ENCODE measurements around the gene CHGA.

Gene CHGA, protein sequence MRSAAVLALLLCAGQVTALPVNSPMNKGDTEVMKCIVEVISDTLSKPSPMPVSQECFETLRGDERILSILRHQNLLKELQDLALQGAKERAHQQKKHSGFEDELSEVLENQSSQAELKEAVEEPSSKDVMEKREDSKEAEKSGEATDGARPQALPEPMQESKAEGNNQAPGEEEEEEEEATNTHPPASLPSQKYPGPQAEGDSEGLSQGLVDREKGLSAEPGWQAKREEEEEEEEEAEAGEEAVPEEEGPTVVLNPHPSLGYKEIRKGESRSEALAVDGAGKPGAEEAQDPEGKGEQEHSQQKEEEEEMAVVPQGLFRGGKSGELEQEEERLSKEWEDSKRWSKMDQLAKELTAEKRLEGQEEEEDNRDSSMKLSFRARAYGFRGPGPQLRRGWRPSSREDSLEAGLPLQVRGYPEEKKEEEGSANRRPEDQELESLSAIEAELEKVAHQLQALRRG

DNA sequence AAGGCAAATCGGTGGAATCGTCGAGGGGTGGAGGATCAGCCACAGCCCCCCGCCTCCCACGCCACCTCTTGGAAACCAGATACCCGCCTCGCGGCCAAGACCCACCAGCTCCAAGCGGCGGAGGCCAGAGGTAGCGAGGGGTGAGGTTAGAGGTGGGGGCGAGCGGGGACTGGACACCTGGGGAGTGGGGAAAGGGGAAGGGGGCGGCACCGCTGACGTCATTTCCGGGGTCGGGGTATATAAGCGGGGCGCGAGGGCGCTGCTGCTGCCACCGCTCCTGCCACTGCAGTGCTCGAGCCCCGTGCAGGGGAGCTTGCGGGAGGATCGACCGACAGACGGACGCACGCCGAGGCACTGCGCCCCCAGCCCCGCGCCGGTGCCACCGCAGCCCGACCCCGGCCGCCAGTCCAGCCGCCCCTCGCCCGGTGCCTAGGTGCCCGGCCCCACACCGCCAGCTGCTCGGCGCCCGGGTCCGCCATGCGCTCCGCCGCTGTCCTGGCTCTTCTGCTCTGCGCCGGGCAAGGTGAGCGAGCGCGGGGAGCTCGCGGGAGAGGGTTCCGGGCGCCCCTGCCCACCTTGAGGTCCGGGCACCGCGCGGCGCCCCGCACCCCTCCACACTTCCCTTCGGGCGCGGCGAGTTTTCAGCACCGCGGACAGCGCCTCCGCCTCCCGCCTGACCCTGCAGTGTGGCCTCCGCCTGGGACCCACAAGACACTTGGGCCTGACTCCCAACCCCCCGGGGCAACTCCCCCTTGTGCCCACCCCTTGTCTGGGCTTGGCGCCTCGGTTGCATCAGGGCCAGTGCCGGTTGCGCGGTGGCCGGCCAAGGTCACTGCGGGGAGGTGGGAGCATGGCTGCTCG lies at the start of gene CHGA:
Gene CHGA, plus strand, starts transcription at position 268 of the 861 bp plus-strand sequence. Its CDS starts 210 bp downstream, at position 478.
- peak; percentile 69 for DNase-seq

DNA sequence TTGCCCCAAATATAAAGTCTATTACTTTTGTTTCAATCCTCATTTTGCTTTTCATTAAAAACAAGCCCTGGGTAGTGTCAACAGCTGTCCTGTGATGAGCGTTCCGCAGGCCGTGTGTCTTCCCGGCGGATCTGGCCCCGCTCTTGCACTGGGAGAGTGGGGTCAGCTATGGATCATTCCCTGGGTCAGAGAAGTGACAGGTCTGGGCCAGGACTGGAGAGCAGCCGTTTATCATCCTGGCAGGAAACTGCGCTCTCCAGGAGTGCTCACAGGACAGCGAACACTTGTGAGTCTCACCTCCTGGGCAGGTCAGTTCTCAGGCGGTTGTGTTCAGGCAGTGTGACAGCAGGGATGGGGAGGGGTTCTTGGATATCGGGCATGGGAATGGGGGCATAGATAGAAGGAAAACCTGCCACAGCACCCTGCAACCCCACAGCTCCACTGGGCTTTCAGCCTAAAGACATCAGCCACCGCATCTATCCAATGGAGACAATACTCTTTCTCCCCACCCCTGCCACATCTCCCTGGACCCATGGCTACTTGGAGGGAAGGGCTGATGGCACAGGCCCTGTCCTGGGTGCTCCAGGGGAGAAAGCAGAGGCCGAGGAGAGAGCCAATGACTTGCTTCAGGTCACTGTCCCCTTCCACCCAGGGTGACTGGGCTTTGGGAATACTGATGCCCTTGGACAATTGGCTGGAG lies 47.8 kb upstream of the CHGA start:
- no peak for DNase-seq

DNA sequence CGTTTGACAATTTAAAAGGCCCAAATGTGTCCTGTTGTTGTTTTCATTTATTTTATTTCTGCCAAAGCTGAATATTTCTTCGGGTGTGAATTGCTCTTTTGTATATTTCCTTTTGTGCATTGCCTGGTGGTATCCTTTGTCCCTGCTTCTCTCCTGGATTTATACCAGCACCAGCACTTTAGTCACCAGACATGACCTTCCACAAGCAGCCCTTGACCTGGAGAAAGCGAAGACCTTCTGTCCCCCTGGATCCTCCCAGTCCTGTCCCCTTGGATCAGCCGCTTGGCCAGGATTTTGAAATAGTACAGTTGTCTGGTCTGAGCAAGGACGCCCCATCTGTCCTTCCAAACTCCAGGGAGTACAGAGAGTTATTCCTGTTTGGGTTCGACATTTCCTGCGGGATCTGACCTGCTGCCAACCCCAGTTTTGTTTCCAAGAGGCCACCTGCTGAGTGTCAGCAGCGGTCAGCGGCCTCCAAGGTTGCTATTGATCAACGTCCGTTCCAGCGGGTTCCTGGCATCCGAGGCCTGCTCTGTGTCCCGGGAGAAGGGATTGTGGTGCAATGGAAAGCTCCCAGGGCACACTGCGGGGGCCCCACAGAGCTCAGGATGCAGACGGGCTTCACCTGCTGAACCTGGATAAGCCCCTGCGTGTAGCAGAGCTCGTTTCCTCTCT lies 45.1 kb upstream of the CHGA start:
- DNase-seq, result no peak

DNA sequence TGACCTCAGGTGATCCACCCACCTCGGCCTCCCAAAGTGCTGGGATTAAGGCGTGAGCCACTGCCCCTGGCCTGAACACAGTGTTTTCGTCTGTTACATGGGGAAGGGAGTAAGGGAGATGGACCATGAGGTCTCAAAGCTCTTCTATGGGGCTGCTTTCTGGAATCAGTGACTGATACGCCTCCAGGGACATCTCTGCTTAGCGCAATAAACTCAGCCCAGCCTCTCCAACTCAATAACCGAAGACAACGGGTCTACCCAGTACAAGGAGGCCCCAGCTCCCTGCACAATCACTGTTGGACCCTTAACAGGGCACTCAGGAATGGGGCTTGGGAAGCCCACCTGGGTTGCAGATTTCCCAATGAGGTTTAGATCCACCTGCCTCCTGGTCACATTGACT lies 42.6 kb upstream of the CHGA start:
- no peak for DNase-seq

DNA sequence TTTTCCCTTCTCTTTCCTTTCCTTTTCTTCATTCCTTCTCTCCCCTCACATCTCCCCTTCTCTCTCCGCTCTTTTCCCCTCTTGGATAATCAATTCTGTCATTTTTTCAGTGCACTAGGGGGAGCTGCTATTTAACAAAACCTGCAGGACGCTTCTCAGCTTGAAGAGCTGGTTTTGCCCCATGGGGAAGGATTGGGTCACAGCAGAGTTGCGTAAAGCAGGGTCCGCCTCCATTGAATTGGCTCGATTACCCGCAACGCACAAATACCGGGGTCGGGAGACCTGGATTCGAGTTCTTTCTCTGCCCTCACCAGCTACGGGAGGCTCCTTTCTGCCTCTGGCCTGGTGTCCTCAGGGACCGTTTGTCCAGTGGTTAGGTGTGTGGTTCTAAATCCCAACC lies 42.1 kb upstream of the CHGA start:
- peak; percentile 11 for DNase-seq

DNA sequence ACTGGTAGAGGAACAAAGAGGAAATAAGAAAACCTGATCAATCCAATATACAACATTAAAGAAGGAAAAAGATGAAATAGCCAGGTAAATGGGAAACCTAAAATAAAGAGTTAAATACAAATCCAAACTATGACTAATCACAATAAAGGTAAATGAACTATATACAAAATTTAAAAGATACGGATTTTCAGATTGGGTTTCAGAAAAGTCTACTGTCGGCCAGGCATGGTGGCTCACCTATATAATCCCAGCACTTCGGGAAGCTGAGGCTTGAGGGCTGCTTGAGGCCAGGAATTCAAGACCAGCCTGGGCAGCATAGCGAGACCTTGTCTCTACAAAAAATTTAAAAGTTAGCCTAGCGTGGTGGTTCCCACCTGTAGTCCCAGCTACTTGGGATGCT lies 39.9 kb upstream of the CHGA start:
- DNase-seq, result no peak

DNA sequence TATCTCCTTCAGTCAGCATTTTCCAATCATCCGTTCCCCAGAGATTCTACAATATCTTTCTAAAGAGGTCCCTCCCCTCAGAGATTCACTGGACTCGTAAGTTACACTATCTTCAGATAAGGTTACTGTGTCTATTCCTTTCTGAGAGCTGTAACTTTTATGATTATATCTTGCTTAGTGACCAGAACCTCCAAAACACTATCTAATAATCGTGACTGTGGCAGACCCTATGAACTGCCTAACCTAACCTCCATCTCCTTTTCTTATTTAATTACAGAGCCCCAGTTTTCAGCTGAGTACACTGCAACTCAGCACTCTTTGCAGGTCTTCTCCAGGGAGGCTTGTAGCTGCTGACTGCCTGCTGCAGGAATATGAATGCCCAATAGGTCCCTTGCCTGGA lies 38.5 kb upstream of the CHGA start:
- no peak for DNase-seq

DNA sequence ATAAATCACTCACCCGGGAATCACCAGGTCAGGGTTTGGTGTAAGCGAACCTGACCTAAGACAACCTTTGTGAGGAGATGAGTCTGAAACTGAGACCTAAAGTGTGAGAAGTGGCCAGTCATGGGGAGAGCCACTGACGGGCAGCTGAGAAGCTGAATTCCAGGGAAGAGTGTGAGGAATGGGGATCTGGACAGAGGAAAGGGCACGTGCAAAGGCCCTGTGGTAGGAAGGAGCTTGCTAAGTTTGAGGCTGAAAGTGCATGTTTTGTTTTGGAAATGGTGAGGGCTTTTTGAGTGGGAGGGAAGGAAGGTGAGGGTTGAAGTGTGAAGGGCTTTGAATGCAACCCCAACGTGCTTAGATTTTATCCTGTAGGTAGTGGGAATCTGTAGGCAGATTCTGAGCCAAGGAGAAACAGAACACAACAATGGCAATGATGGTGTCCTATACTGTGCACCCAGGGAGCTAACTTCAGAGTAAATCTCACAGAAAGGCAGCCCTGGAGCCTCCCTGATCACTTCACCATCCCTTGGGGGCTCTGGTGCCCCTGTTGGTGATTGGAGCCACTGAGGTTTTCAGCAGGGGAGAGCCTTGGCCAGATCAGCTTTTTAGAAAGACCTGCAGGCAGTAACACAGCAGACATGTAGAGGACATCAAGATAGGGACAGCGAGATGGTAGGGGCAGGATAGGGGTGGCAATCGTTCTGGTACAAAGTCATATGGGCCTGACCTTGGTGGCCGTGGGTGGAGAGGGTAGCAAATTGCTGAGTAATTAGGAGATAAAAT lies 37.5 kb upstream of the CHGA start:
- DNase-seq, result no peak

DNA sequence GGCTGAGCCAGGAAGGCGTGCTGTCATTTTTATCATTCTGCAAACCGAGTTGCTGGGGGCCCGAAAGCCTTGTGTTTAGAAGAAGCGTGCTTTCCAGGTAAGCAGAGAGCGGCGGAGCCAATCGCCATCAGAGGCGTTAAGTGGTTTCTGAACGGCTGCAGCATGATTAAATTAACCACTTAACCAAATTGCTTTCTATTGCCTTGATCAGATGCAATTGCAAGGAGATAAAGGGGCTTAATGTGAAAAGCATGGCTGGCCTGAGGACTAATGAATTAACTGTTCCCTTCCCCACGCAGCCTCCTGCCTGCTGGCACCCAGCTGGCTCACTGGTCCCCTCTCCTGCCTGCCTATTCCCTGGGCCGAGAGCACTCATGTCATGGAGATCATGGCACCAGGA lies 36.6 kb upstream of the CHGA start:
- no peak for DNase-seq

DNA sequence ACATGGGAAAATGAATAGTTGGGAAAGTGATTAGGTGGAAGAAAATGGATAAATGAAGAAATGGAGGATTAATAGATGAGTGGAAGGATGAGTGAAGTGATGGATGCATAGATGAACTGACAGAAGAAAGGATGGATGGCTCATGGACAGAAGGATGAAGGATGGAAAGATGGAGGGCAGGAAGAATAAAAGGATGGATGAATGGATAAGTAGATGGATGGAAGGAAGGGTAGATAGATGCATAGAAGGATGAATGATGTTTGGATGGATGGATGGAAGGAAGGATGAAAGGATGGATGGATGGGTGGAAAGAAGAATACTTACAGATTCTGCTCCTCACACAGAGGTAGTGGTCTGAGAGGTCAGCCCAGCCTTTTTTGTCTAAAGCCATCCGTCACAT lies 35.8 kb upstream of the CHGA start:
- DNase-seq, result no peak

DNA sequence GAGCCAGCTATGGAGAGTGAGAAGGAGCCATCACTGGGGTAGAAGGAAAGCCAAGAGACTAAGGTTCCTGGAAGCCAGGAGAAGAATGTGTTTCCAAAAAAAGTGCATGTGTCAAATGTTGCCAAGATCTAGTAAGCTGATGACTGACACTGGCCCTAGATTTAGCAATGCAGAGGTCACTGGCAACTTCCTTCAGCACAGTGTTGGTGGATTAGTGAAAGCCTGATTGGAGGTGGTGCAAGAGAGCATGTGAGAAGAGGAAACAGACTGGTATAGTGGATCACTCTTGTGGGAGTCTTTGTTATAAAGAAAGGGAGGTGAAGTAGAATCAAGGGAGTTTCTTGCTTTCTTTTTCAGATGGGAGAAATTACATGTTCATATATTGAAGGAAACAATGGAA lies 34.1 kb upstream of the CHGA start:
- no peak for DNase-seq

DNA sequence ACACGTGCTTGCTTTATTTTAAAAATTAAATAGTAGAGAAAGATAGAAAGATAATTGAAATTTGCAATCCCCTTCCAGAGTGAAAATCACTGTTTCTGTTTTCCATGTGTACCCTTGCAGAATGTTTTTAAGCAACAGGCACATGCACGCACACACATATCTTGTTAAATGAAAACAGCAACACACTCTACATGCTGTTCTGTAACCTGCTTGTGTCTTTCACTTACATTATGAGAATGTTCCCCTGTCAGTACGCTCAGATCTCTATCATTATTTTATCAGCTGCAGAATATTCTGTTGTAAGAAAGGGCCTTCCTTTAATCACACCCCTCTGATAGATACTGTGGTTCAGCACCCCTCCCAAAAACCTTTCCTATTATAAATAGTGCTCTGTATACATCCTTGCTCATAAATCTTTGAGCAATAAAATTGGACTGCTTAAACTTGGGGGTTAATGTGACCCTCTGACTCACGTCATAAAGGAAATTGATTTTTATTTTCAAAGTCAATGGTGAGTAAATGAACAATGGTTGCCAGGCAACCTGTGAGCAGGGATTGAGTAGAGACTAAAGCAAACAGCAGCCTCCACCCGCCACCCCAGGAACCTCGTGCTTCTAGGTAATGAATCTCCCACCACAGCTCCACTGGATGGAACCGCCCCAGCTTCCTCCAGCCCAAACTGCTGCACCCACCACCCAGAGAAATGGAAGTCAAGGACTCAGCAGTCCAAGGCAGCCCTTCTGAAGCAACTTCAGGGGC lies 31.9 kb upstream of the CHGA start:
- no peak for DNase-seq

DNA sequence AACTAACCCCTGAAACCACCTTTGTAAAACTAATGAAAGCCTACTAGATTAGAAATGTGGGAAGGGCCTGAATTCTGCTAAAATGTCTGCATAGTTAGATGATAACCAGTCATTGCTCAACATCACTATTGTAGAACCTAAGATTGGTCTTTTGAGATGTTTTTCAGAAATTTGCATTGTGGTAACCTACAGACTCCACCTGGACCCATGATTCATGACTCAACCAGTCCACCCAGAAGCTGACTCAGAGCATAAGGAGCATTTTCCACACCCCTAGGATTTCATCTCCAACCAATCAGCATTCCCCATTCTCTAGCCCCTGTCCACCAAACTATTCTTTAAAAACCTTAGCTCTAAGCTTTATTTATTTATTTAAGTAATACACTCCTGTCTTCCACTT lies 30.4 kb upstream of the CHGA start:
- DNase-seq, result no peak

DNA sequence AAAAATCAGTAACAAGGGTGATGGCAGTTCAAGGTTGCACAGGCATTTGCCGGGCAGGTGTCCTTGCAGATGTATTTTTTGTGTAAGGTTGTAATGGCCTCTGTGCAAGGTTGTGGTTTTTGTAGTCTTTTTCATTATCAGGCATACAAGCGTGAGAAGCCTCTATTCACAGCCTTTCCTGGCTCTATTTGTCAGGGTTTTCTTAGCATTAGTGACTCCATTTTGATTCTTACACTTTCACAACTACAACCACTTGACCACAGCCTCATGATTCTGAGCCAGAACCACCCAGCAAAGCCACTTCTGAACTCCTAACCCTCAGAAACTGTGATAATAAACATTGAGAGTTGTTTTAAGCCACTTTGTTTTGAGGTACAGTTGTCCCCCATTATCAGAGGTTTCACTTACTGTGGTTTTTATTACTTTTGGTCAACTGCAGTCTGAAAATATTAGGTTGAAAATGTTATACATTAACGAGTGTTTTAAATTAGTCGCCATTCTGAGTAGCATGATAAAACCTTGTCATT lies 27.5 kb upstream of the CHGA start:
- DNase-seq, result no peak

DNA sequence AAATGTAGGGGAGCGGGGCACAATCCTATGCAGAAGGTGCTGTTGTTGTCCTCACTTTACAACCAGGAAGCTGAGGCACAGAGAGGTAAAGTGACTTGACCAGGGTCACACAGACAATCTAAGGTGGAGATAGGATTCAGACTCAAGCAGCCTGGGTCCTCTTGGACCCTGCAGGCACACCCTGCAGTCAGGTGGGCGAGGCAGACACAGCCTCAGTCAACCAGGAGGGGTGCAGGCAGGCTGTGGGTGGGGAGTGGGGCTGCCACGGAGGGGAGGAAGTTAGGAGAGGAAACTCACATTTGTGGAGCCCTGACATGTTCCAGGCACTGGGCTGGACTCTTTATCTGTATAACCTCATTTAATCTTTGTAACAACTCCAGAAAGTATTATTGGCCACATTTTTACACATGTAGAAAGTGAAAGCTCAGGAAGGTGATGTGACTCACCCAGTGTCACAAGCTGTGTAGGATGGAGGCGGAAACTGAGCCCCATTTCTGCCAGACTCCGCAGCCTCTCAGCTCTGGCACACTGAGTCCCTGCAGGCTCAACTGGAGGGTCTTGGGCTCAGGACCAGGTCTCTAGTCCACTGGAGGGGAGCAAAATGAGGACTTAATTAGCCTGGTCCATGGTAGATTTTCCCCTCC lies 24.9 kb upstream of the CHGA start:
- no peak for DNase-seq

DNA sequence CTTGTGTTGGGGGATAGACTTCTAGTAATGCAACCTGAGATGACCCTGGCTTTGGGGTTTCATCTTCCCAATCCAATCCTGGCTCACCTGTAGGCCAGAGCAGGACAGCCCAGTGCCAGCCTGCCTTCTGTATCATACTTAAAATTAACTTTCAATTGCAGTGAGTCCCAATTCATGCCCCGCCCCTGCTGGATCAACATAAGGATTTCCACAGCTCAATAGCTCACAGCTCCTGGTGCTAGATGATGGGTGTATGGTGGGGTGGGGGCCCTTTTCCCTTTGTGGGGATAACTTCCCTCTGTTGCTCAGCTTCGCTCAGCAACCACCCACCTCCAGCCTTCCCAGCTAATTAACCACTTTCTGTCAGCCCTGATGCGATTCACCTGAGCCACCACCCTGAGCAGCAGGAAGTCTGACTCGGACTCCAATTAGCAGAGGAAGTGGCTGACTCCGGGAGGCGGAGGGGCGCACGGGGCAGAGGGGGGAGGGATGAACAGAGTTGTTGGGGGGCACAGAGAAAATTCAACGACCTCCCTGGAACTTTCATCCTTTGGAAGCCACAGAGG lies 24.3 kb upstream of the CHGA start:
- no peak for DNase-seq

DNA sequence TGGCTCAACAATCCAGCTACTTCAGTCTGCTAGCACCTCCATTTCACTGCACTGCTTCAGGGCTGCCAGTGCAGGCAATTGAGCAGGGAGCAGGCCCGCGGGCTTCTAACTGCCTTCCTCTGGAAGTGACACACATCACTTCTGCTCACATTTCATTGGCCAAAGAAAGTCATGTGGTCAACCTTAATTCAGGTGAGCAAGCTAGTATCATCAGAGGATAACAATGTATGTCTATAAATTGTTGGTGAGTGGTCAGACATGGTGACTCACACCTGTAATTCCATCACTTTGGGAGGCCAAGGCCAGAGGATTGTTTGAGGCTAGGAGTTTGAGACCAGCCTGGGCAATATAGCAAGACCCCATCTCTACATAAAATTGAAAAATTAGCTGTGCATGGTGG lies 22.3 kb upstream of the CHGA start:
- DNase-seq, result no peak

DNA sequence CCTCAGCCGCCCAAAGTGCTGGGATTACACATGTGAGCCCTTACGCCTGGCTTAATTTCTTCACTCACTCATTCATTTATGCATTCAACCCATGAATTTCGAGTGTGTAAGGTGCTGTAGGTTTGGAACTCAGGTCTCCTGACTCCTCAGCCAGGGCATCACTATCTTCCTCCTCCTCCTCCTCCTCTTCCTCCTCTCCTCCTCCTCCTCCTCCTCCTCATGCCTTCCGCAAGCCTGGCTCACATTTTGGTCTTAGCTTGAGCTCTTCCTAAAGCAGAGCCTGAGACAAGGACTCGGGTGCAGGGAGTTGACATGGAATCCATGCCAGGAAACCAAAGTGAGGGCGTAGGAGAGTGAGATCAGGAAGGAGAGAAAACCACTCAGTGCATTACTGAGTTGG lies 20.8 kb upstream of the CHGA start:
- no peak for DNase-seq

DNA sequence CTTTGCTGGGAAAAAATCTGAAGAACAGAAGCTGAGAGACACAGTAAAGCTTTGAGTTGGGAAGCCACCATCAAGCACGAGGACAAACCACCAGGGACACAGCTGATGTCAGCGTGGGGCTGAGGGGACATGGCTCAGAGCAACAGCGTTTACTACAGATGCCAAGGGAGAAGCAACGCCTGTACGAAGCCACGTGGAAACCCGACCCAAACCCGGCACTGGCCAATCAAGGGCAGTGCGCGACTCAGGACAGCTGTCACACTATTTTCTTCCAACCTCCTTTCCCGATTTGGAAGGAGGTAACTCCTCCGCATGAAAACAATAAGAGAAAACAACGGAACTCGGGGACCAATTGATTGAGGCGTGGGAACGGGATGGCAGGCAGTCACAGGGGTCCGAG lies 20.2 kb upstream of the CHGA start:
- no peak for DNase-seq

DNA sequence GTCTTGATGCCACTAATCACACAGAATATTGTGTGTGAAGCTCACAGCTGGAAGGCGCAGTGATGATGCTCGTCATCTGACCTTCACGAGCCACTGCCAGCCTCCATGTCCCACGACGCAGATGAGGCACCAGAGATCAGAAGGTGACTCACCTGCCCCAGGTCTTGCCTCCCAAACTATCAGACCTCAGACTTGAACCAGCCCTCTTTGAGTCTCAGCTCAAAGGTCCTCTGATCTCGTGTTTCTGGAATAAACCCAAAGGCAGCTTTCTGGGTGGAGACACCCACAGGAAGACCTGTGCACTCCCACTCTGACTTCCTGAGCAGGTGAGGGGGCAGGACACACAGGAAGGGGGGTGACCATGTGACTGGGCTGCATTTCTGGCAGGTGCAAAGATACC lies 19.6 kb upstream of the CHGA start:
- no peak for DNase-seq
